NK-92 treated with Interleukin-12 subunit alpha and Interleukin-12 subunit beta, amount 100 ng/mL, for 24 hours (cell line): ENCODE measurements around the gene C1QTNF9B.
"Not testable (repeated sequence)": the region's sequence is repeated elsewhere in the genome, so short reads cannot be mapped to it uniquely, and the experiment has no call there.

Experiments
- DNase-seq: peaks from one replicate; lab custom pipeline; 2025; lab: John Stamatoyannopoulos, UW

The C1QTNF9B gene

DNA sequence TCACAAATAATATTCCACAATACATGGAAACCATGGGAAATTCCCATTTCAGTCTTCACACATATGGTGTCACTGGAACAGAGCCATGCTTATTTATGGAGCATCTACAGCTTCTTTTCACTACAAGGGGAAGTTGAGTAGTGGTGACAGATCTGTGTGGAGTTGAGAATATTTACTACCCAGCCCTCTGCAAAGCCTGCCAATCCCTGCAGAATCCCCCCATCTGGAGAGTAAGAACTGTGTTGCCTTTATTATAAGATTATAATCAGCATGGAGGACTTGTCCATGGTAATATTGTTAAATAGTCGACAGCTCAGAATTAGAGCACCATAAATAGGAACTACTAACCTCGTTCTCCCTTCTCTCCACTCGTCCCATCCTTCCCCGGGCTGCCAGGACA lies 3.5 kb downstream of the C1QTNF9B start:
- DNase-seq: not testable (repeated sequence)

DNA sequence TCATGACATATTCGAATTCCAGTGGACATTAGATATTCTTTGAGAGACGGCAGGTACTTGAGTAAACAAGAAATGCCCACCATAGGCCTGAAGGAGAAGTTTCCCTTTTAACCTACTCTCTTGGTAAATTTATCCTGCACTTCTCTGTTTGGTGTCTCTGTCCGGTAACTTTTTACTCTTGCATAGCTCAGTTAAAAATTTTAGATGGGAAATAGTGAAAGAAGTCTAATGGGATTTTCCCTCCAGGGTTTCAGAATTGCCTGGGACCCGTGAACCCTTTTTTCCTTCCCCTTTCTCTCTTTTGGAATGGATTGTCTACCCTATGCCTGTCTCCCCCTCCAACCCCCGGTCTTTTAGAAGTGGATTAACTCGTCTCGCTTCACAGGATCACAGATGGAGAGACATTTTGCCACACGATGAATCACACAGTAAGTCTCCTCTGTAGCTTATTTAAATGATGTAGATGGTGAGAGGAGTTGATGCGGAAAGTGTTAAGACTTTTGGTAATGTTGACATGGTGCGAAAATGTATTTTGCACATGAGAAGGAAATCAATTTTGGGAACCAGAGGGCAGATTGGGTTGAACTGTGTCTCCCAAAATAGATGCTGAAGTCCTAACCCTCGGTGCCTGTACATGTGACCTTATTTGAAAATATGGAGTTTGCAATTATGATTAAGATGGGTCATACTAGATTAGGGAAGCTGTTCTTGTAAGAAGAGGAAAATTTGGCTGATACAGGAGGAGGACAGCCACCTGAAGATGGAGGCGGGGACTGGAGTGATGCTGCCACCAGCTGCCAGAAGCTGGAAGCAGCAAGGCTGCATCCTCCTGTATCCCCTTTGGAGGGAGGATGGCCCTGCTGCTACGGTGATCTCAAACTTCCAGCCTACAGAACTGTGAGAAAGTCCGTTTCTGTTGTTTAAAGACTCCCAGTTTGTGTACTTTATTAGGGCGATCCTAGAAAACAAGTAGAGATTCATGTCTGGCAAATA lies 7.4 kb downstream of the C1QTNF9B start:
- no peak for DNase-seq

DNA sequence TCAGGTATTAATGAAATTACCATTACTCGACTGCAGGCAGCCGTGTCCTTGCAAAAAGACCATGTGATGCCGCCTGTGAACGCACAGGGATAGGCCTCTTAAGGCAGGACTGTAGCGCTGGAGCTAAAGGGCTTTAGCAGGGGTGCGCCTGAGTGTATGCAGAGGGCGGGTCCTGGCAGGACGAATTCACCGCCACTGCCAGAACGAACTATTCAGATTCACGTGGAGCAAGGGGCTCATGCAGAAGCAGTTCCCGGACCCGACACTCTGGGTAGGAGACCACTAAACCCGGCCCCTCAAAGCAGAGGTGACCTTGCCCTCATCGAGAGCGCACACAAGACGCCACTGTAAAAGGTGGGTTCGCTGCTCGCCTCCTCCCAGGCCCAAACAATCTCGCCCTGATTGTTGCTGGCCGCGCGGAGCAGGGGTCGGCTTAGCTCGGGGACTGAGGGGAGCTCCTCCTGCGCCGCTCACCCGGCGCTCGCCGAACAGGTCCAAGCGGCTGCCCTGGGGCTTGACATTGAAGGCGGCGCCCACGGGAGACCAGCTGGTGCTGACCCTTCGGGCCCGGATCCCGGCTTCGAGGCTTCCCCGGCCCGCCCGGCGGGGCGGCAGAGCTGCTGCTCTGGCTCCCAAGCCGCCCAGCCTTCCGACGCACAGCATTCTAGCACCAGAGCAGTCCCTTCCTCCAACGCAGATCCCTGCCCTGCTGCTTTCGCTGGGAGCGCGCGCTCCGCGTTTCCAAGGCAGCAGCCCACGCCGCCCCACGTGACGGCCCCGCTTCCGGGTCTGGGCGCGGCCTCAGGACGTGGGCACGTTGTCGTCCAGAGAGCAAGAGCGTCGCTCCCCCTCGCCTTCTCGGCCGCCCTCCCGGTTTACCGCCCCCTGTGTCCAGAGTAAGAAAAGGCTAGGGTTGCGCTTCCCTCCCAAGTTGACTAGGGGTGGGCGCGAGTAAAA lies 8.4 kb downstream of the C1QTNF9B start, which contains the start of gene MIPEP:
Gene MIPEP (minus strand): TSS at position 743 of the 957 bp plus-strand sequence. CDS start 80 bp downstream, at position 663.
- peak; percentile 80 for DNase-seq

DNA sequence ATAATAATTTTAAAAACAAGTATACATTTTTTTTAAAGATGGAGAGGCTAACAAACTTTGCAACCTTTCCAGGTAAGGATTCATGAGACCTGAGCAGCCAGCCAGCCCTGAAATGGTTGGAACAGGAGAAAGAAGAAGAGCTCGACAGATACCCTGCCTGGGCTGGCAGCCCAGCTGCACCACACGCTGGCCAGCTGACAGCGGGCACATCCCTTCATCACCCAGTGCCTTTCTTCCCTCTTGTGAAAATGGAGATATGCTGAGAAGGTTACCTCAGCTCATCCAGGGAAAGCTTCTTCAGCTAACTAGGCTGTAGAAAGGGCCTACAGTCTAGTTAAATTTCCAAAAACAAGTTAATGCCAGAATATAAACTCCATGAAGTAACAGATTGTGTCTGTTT lies 12.9 kb downstream of the C1QTNF9B start:
- DNase-seq: not testable (repeated sequence)

DNA sequence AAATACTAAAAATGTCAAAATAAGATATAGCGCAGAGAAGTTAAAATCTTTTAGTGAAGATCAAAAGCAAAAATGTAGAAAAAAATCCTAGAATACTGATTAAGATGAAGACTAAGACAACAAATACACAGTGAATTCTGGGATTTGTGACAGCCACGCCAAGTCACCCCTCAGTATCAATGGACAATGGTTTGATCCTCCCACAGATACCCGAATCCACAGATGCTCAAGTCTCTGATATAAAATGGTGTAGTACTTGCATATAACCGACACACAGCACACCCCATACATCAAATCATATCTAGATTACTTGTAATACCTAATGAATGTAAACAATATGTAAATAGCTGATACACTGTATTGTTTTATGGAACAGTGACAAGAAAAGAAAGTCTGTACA lies 14.0 kb downstream of the C1QTNF9B start:
- DNase-seq: no peak

DNA sequence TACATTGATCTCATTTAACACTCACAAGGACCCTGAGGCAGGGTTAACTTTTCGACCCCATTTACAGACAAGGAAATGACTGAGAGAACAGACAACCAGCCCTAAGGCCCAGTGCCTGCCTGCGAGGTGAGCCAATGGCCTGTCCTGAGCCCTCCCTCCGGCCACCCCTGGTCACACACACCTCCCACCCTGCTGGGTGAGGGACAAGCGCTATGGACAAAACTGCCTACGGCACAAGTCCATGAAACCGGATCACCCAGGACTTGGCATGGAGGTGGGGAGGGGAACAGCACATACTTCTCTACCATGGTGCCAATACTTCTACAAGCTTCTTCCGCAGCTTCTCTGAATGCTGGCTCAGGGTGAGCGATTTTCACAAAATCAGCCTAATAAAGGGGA lies 15.9 kb downstream of the C1QTNF9B start:
- not testable (repeated sequence) for DNase-seq

DNA sequence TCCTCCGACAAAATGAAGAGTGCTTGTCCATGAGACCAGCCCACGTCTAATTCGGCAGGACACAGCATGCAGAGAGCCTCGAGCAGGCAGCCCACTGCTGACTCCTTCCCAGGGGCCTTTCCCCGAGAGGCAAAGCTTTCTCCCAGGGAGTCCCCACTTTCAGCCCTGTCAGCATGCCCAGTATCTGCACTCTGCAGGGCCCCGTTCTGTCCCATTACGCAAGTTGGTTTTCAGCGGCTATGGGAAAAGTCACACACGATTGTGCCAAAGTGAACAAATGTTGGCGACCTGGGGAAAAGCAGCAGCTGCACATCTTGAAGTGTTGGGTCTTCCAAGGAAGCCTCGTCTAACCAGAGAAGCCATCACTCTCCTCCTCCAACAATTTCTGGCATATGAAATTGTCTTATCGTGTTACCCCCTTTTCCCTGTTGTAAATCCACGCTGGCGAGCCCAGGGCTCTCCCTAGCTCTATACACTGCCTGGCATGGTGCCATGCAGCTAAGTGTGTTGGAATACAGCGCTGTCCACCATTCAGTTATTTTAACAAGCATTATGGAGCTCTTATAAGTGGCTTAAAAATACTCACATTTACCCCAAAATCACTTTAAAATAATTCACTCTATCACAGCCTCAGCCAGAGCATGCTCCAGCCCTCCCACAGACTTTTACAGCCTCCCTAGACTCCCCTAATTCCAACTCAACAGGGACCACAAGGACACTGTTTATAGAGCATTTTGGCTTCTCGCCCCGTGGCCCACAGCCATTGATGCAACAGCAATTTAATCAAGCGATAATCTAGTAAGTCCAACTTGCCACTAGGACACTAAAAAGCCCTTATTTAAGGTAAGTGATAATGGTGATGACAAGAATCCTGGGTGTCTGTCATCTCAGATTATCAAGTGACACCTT lies 16.6 kb downstream of the C1QTNF9B start:
- not testable (repeated sequence) for DNase-seq

DNA sequence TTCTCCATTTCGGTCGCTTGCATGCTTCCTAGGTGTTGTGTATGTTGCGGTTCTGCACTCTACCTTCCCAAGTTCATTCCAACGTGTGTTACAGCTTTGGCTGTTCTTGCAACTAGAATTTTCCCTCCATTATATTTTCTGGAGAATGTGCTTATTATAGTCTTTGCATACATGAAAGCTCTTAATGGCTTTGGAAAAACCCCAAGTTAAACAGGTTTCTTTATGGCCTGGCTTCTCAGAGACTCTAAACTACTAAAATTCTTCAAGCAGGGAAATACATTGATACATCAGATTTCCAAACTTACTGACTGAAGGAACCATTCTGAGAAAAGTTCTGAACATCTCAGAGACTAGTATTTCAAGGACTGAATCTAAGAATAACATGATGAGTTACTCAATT lies 20.0 kb downstream of the C1QTNF9B start:
- no peak for DNase-seq

DNA sequence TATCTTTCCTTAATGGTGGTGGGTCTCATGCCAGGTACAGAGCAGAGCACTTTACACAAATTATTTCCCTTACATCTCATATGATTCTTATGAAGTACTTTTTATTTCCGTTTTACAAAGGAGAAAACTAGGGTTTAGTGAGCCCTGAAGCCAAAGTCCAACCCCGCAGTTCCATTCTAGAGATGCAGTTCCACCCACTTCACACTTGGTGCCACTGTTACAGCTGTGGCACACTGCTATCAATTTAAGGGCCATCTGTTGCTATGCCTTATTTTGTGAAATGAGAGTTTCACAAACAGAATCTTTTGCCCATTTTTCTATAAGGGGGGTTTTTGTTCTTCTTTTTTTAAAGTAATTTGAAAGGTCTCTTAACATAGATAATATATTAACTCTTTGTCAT lies 21.0 kb downstream of the C1QTNF9B start:
- DNase-seq: no peak

DNA sequence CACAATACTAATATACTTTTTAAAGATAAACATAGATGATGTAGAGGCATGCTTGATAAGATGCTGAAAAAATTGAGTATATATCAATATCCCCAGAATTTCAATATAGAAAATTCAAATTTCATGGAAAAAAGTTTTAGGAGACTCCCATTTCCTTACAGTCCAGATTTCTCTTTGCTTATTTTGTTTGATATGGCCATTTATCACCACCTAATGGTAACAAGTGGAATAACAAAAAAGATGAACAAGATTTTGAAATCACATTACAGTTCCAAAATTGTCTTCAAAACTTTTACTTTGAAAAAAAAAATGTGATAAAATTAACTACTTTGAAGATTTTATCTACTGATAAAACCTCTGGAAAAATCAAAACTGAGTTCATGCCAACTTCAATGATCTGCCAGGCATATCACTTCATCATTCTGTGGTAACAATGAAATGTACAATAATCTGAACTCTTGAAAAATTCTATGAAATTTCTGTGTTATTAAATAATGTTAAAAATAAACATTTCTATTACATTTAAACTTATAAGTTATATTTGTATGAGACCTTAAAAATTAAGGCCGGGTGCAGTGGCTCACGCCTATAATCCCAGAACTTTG lies 25.6 kb downstream of the C1QTNF9B start:
- no peak for DNase-seq

DNA sequence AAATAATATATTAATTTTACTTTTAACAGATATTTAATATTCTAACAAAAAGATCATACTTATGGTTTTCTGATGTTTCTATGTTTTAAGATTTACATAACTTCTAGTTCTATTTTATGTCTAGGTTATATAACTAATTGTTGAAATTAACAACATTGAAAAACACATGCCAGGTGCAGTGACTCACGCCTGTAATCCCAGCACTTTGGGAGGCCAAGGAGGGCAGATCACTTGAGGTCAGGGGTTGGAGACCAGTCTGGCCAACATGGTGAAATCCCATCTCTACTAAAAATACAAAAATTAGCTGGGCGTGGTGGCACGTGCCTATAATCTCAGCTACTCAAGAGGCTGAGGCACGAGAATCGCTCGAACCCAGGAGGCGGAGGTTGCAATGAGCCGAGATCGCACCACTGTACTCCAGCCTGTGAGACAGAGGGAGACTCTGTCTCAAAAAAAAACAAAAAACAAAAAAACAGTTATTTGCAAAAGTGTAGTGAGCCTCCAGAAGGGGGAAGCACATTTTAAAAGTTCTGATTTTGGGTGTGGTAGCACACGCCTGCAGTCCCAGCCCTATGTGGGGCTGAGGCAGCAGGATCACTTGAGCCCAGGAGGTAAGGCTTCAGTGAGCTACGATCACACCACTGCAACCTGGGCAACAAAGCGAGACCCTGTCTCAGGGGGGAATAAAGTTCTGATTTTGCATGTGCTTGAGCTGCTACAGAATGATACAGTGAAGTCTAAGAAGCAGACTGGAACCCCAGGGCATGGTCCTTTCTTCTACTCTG lies 26.8 kb downstream of the C1QTNF9B start:
- no peak for DNase-seq

DNA sequence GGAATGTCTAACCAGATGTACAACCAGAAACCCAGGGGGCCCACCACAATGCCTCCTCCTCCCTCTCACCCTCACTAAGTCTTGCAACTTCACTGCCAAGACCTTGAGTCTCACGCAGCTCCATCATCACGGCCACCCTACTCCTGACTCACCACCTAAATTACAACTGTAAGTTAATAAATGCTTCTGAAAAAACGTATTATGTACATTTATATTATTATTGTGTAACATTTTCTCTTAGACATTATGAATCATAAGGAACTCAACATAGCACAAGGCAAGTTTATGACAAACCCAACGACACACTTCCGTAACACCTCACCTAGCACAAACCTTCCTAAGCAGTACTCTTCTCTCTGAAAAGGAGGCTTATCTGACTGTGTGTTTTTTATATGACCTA lies 28.8 kb downstream of the C1QTNF9B start:
- DNase-seq: no peak

DNA sequence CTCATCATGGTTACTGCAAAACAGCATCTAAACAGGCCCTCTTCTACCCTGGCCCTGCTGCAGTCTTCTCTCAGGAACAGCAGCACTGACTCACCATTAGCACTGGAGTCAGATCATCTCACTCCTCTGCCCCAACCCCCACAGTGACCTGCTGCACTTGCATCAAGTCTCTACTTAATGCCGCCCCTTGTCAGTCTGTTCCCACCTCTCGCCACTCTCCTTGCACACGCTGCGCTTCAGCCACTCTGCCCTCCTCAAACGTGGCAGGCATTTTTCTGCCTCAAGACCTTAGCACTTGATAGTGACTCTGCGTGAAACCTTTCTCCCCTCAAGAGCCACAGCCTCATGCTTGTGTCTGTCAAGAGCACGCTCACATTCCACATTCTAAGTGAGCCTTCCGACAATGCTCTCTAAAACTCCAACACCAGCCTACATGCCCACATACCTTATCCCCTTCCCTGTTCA lies 30.2 kb downstream of the C1QTNF9B start:
- DNase-seq: no peak

DNA sequence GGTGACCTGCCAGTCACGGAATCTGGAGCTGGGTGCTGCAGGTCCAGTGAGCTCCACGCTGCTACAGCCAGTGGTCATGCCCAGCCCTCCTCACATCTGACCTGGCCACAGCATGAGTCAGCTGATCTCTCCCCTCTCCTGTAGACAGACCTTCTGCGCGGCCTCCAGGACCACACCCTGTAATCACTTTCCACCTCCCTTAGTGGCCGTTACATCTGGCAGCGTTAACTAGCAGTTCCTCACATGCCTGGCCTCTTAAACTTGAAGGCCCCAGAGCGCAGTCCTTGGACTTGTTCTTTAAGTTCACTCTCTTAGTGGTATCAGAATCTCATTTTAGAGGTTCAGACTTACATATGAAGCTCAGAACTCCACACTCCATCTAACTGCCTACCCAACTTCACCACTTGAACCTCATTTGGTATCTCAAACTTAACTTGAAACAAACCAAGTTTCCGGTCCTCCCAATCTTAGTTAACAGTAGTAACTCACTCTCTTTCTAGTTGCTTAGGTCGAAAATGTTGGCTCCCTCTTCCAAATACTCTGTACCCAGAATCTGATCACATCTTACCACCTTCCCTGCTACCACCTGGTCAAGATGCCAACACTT lies 30.8 kb downstream of the C1QTNF9B start:
- no peak for DNase-seq

DNA sequence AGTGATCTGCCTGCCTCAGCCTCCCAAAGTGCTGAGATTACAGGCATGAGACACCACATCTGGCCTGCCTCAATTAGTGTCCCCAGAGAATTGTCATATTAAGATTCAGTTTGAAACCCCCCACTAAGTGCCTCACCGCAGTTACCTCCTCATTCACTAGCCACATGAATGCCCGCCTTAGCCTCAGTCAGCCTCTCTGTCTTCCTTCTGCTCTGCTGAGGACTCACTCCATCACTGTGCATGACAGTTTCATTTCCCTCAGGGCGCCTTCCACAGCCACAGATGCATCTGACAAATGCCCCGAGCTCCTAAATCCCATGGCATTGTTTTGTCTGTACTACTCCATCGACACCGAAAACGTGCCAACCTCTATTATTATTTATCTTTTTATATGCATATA lies 31.4 kb downstream of the C1QTNF9B start:
- no peak for DNase-seq

DNA sequence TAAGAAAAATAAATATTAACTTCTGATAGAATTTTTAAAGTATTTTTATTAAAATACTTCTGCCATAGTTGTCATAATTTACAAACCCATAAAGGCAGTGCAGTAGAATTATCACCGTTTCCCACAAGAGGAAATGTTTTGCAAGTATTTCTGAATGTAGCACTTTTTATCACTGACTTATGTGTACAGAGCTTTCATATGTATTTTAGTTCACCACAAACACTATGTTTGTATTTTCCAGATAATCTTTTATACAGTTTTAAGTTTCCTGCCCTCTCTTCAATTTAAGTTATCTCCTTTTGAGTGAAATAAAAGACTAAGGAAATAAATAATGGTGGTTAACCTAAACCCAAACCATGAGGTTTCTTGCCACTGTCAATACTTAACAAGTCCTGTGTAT lies 32.3 kb downstream of the C1QTNF9B start:
- no peak for DNase-seq

DNA sequence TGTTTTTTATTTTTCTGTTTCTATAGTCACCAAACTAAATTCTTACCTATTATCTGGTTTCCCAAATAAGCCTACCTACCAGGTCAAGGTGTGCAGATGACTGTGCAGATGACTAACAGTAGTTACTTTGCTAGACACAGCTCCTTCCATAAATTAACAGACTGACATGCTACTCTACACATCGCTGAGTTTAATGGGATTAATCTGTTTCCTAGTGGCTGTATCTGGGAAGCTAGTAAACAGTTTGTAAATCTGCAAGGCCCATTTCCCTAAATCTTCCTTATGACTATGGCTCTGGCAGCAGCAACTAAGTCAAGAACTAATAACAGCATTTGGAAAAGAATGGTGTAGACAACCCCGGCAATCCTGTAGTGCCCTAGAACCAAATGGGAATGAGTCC lies 36.0 kb downstream of the C1QTNF9B start:
- DNase-seq: no peak

DNA sequence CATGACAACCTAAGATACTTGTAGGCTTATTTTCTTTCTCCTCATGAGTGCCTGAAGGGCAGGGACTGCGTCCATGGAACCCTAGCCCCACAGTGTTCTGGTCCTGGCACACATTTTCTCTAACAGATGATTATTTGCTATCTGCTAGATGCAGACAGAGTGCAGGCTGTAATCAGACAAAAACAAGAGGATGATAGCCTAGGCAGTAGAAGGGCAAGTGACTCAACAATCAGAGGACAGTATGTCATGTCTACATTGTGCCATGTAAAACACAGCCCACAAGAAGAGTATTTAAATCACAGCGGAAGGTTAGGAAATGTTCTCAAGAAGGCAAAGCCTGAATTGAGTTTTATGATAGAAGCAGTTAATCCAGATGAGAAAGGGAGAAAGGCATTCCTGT lies 37.4 kb downstream of the C1QTNF9B start:
- no peak for DNase-seq

DNA sequence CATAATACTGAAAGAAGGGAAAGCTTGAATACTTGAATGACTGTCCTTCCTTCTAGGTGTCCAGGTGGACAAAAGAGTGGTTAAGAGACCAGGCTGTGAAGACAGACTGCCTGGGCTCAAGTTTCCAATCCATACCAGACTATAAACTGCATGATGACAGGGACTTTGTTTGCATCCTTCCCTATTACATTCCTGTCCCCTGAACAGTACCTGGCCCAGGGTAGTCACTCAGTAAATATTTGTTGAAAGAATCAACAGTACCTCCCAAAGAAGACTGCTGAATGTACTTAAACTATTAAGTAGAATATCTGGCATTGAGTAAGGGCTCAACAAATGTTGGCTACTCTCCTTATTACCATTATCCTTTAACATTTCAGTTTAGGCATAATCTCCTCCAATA lies 37.8 kb downstream of the C1QTNF9B start:
- no peak for DNase-seq

DNA sequence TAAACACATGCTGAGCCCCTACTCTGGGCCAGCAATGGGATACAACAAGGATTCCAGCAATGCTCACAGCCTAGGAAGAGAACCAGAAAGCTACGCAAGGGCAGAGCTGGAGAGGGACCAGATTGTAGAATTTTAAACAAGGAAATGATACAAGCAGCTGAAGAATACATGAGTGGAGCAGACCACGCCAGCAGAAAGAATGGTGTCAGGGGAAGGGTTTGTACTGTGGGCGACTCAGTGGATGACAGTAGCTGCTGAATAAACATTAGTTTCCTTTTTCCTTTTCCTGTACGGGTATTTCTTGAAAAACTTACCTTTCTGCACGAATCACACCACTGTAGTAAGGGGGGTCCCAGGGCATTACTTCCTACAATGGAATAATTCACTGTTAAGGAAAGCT lies 38.8 kb downstream of the C1QTNF9B start:
- no peak for DNase-seq
